ENCODE data around the gene B4GALT3. TPM values are rescaled to one million over a fixed set of nuclear protein-coding genes. Genes with fewer than 3 reads are reported as not detected.

The B4GALT3 gene
- total RNA-seq, 4 donors from 2014 or later = 3.0 to 71.4 (median 26.6) TPM

GRCh38 chr1:161185282-161185682, 8.0 kb upstream of the B4GALT3 start:
- intact Hi-C loops (cut with DNase I; ENCODE audit: low total_unique reads) = no loop called here
- Histone ChIP-seq H3K27me3 (no peaks in the 10 kb centered on the region), H3K36me3 (no peaks in the 10 kb centered on the region), H3K4me3 (no peak overlapping the region), H3K9me3 (no peaks in the 10 kb centered on the region), H3K4me1 (peaks cover 0 to 27% (median 0%) of the 10 kb centered on the region in 4 donors), H3K27ac (peak overlapping the region; percentile 70 to 76 (median 72))
- in situ Hi-C loops (cut with MboI; ENCODE audit: low pct_ligation_motif_present in 1 of 4, low pct_unique_long_range_greater_than_20kb in 1 of 4, low sequenced_read_pairs in 3 of 4) = no loop called here
- DNase-seq = peak; percentile 83
- no peak for TF ChIP-seq CTCF (IDR thresholded peaks at IDR 0.05)
- peak in 1 of 3 donors; percentile 17 for TF ChIP-seq POLR2AphosphoS5 (IDR thresholded peaks at IDR 0.05)
- WGBS, 2 donors (ENCODE audit: low coverage in 1 of 2) = 16 to 26% methylated on average over 3 of the region's 3 CpGs

DNA sequence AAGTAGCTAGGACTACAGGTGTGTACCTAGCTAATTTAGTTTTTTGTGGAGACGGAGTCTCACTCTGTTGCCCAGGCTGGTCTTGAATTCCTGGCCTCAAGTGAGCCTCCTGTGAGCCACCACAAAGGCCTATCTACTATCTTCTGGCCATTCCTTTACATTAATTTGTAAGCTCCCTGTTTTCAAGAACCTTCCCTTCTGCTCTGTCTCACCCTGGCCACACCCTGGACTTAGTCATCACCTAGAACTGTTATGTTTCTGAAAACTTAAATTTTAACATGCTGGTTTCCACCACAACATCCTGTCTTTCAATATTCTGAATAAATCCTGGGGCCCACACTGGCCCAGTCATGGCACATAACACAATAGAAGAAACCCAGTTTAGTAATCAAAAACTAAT, 4.9 kb upstream of the B4GALT3 start:
- Histone ChIP-seq H3K27me3 (no peaks in the 10 kb centered on the region), H3K4me1 (peaks cover 0 to 34% (median 3%) of the 10 kb centered on the region in 4 donors), H3K4me3 (no peak overlapping the region), H3K9me3 (no peaks in the 10 kb centered on the region), H3K27ac (peak overlapping the region; percentile 32 to 66 (median 53)), H3K36me3 (no peaks in the 10 kb centered on the region)
- in situ Hi-C loops (cut with MboI; ENCODE audit: low pct_ligation_motif_present in 1 of 4, low pct_unique_long_range_greater_than_20kb in 1 of 4, low sequenced_read_pairs in 3 of 4) = no loop called here
- DNase-seq = no peak
- WGBS, 2 donors (ENCODE audit: low coverage in 1 of 2) = 87% methylated on average over 1 of the region's 1 CpG; no CpG with 5 or more reads in 1 of the 2 donors
- TF ChIP-seq CTCF (IDR thresholded peaks at IDR 0.05) = no peak
- no peak for TF ChIP-seq EP300 (IDR thresholded peaks at IDR 0.05; ENCODE audit: low read depth)
- intact Hi-C loops (cut with DNase I; ENCODE audit: low total_unique reads) = no loop called here

DNA sequence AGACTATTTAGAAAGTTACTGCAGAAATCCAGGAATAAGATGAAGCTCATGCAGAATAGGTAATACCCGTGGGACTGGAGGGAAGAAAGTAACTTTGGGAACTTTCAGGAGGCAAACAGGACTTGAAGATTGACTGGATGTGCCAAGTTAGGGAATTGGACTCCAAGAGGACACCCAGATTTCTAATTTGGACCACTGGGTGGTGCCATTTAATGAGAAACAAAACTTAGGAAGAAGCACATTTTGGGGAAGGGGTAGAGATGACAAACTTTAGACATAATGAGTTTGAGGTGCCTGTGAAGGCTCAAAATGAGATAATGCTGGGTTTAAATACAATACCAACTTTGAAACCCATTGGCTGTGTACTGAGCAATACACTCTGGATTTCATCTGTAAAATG, 3.3 kb upstream of the B4GALT3 start:
- no peaks in the 10 kb centered on the region for H3K36me3 ChIP-seq
- intact Hi-C loops (cut with DNase I; ENCODE audit: low total_unique reads) (no loop called here), in situ Hi-C loops (cut with MboI; ENCODE audit: low pct_ligation_motif_present in 1 of 4, low pct_unique_long_range_greater_than_20kb in 1 of 4, low sequenced_read_pairs in 3 of 4) (no loop called here)
- H3K9me3 ChIP-seq = no peaks in the 10 kb centered on the region
- no peaks in the 10 kb centered on the region for H3K27me3 ChIP-seq
- WGBS, 2 donors (ENCODE audit: low coverage in 1 of 2) = 20 to 81% methylated on average over 1 of the region's 1 CpG
- H3K27ac ChIP-seq = no peak overlapping the region
- TF ChIP-seq POLR2AphosphoS5 (IDR thresholded peaks at IDR 0.05) (no peak), CTCF (IDR thresholded peaks at IDR 0.05) (no peak)
- no peak overlapping the region for H3K4me3 ChIP-seq
- no peak for DNase-seq
- peaks cover 0 to 36% (median 15%) of the 10 kb centered on the region in 4 donors for H3K4me1 ChIP-seq

GRCh38 chr1:161179698-161180097, 2.4 kb upstream of the B4GALT3 start:
- TF ChIP-seq POLR2A (IDR thresholded peaks at IDR 0.05) (no peak), CTCF (IDR thresholded peaks at IDR 0.05) (no peak), EP300 (IDR thresholded peaks at IDR 0.05; ENCODE audit: low read depth) (no peak), POLR2AphosphoS5 (IDR thresholded peaks at IDR 0.05) (no peak)
- 96 to 100% methylated on average over 1 to 3 of the region's 3 CpGs for WGBS, 2 donors (ENCODE audit: low coverage in 1 of 2)
- peaks cover 0 to 34% (median 16%) of the 10 kb centered on the region in 4 donors for H3K4me1 ChIP-seq
- H3K36me3 ChIP-seq = peaks cover 0 to 3% (median 0%) of the 10 kb centered on the region in 4 donors
- intact Hi-C loops (cut with DNase I; ENCODE audit: low total_unique reads) = no loop called here
- in situ Hi-C loops (cut with MboI; ENCODE audit: low pct_ligation_motif_present in 1 of 4, low pct_unique_long_range_greater_than_20kb in 1 of 4, low sequenced_read_pairs in 3 of 4) = no loop called here
- H3K27ac ChIP-seq = no peak overlapping the region
- DNase-seq = no peak
- no peaks in the 10 kb centered on the region for H3K27me3 ChIP-seq
- H3K9me3 ChIP-seq = no peaks in the 10 kb centered on the region
- no peak overlapping the region for H3K4me3 ChIP-seq
